ENCODE results near the gene ITPR1.

ITPR1 gene

GRCh38 chr3:4782095-4782494 is 288.9 kb downstream of the ITPR1 start:
- H3K4me3 ChIP-seq (ENCODE audit: insufficient read depth, low read depth, low read length), result no peak overlapping the region
- H3K9me3 ChIP-seq (ENCODE audit: control insufficient read depth, low read length), result no peaks in the 10 kb centered on the region
- no peaks in the 10 kb centered on the region for H3K36me3 ChIP-seq (ENCODE audit: control insufficient read depth, insufficient read depth, low read length)
- 92 to 95% methylated on average over 3 of the region's 3 CpGs for WGBS, 2 experiments
- no peak overlapping the region for H3K27ac ChIP-seq (ENCODE audit: insufficient read depth, low read depth, low read length, poor library complexity, severe bottlenecking)
- H3K27me3 ChIP-seq (ENCODE audit: control insufficient read depth, insufficient read depth, low read length, poor library complexity, severe bottlenecking), result no peaks in the 10 kb centered on the region
- no peaks in the 10 kb centered on the region for H3K4me1 ChIP-seq (ENCODE audit: control insufficient read depth, insufficient read depth, low read length)

- Histone ChIP-seq H3K9me3 (ENCODE audit: control insufficient read depth, low read length) (no peaks in the 10 kb centered on the region), H3K4me3 (ENCODE audit: insufficient read depth, low read depth, low read length) (no peak overlapping the region), H3K27me3 (ENCODE audit: control insufficient read depth, insufficient read depth, low read length, poor library complexity, severe bottlenecking) (no peaks in the 10 kb centered on the region), H3K4me1 (ENCODE audit: control insufficient read depth, insufficient read depth, low read length) (no peaks in the 10 kb centered on the region), H3K36me3 (ENCODE audit: control insufficient read depth, insufficient read depth, low read length) (no peaks in the 10 kb centered on the region), H3K27ac (ENCODE audit: insufficient read depth, low read depth, low read length, poor library complexity, severe bottlenecking) (no peak overlapping the region)
- WGBS, 2 experiments, result 91 to 93% methylated on average over 1 of the region's 1 CpG
Observed at GRCh38 chr3:4785551-4785950, 292.4 kb downstream of the ITPR1 start.

GRCh38 chr3:4786431-4786830 is 293.3 kb downstream of the ITPR1 start:
- no peaks in the 10 kb centered on the region for H3K9me3 ChIP-seq (ENCODE audit: control insufficient read depth, low read length)
- no peaks in the 10 kb centered on the region for H3K4me1 ChIP-seq (ENCODE audit: control insufficient read depth, insufficient read depth, low read length)
- H3K36me3 ChIP-seq (ENCODE audit: control insufficient read depth, insufficient read depth, low read length), result no peaks in the 10 kb centered on the region
- no peak overlapping the region for H3K27ac ChIP-seq (ENCODE audit: insufficient read depth, low read depth, low read length, poor library complexity, severe bottlenecking)
- H3K27me3 ChIP-seq (ENCODE audit: control insufficient read depth, insufficient read depth, low read length, poor library complexity, severe bottlenecking), result no peaks in the 10 kb centered on the region
- WGBS, 2 experiments, result 88 to 93% methylated on average over 3 of the region's 3 CpGs
- H3K4me3 ChIP-seq (ENCODE audit: insufficient read depth, low read depth, low read length), result no peak overlapping the region

GRCh38 chr3:4791358-4791757 is 298.2 kb downstream of the ITPR1 start:
- no peak overlapping the region for H3K27ac ChIP-seq (ENCODE audit: insufficient read depth, low read depth, low read length, poor library complexity, severe bottlenecking)
- no peaks in the 10 kb centered on the region for H3K4me1 ChIP-seq (ENCODE audit: control insufficient read depth, insufficient read depth, low read length)
- 96 to 97% methylated on average over 4 of the region's 4 CpGs for WGBS, 2 experiments

GRCh38 chr3:4793311-4793710 is 300.2 kb downstream of the ITPR1 start:
- H3K27ac ChIP-seq (ENCODE audit: insufficient read depth, low read depth, low read length, poor library complexity, severe bottlenecking), result no peak overlapping the region
- H3K9me3 ChIP-seq (ENCODE audit: control insufficient read depth, low read length), result no peaks in the 10 kb centered on the region
- no peaks in the 10 kb centered on the region for H3K27me3 ChIP-seq (ENCODE audit: control insufficient read depth, insufficient read depth, low read length, poor library complexity, severe bottlenecking)
- H3K4me1 ChIP-seq (ENCODE audit: control insufficient read depth, insufficient read depth, low read length), result no peaks in the 10 kb centered on the region
- 94 to 95% methylated on average over 5 of the region's 5 CpGs for WGBS, 2 experiments
- H3K36me3 ChIP-seq (ENCODE audit: control insufficient read depth, insufficient read depth, low read length), result no peaks in the 10 kb centered on the region
- no peak overlapping the region for H3K4me3 ChIP-seq (ENCODE audit: insufficient read depth, low read depth, low read length)

More at GRCh38 chr3:4791358-4791757, 298.2 kb downstream of the ITPR1 start:
- Histone ChIP-seq H3K4me3 (ENCODE audit: insufficient read depth, low read depth, low read length) (no peak overlapping the region), H3K27me3 (ENCODE audit: control insufficient read depth, insufficient read depth, low read length, poor library complexity, severe bottlenecking) (no peaks in the 10 kb centered on the region), H3K9me3 (ENCODE audit: control insufficient read depth, low read length) (no peaks in the 10 kb centered on the region), H3K36me3 (ENCODE audit: control insufficient read depth, insufficient read depth, low read length) (no peaks in the 10 kb centered on the region)

GRCh38 chr3:4794331-4794730 is 301.2 kb downstream of the ITPR1 start:
- 96% methylated on average over 7 of the region's 7 CpGs for WGBS, 2 experiments
- H3K4me3 ChIP-seq (ENCODE audit: insufficient read depth, low read depth, low read length), result no peak overlapping the region
- H3K4me1 ChIP-seq (ENCODE audit: control insufficient read depth, insufficient read depth, low read length), result no peaks in the 10 kb centered on the region

GRCh38 chr3:4794798-4795197 is 301.6 kb downstream of the ITPR1 start:
- no peak overlapping the region for H3K27ac ChIP-seq (ENCODE audit: insufficient read depth, low read depth, low read length, poor library complexity, severe bottlenecking)
- H3K27me3 ChIP-seq (ENCODE audit: control insufficient read depth, insufficient read depth, low read length, poor library complexity, severe bottlenecking), result no peaks in the 10 kb centered on the region
- H3K9me3 ChIP-seq (ENCODE audit: control insufficient read depth, low read length), result no peaks in the 10 kb centered on the region
- H3K4me1 ChIP-seq (ENCODE audit: control insufficient read depth, insufficient read depth, low read length), result no peaks in the 10 kb centered on the region
- no peaks in the 10 kb centered on the region for H3K36me3 ChIP-seq (ENCODE audit: control insufficient read depth, insufficient read depth, low read length)
- no peak overlapping the region for H3K4me3 ChIP-seq (ENCODE audit: insufficient read depth, low read depth, low read length)
- WGBS, 2 experiments, result 92 to 94% methylated on average over 13 of the region's 13 CpGs

More at GRCh38 chr3:4794331-4794730, 301.2 kb downstream of the ITPR1 start:
- H3K27ac ChIP-seq (ENCODE audit: insufficient read depth, low read depth, low read length, poor library complexity, severe bottlenecking), result no peak overlapping the region
- H3K36me3 ChIP-seq (ENCODE audit: control insufficient read depth, insufficient read depth, low read length), result no peaks in the 10 kb centered on the region
- H3K9me3 ChIP-seq (ENCODE audit: control insufficient read depth, low read length), result no peaks in the 10 kb centered on the region
- H3K27me3 ChIP-seq (ENCODE audit: control insufficient read depth, insufficient read depth, low read length, poor library complexity, severe bottlenecking), result no peaks in the 10 kb centered on the region

- WGBS, 2 experiments, result 93 to 97% methylated on average over 7 of the region's 7 CpGs
- H3K27me3 ChIP-seq (ENCODE audit: control insufficient read depth, insufficient read depth, low read length, poor library complexity, severe bottlenecking), result no peaks in the 10 kb centered on the region
- H3K27ac ChIP-seq (ENCODE audit: insufficient read depth, low read depth, low read length, poor library complexity, severe bottlenecking), result no peak overlapping the region
- no peaks in the 10 kb centered on the region for H3K9me3 ChIP-seq (ENCODE audit: control insufficient read depth, low read length)
- no peaks in the 10 kb centered on the region for H3K36me3 ChIP-seq (ENCODE audit: control insufficient read depth, insufficient read depth, low read length)
- no peaks in the 10 kb centered on the region for H3K4me1 ChIP-seq (ENCODE audit: control insufficient read depth, insufficient read depth, low read length)
- H3K4me3 ChIP-seq (ENCODE audit: insufficient read depth, low read depth, low read length), result no peak overlapping the region
Observed at GRCh38 chr3:4795905-4796304, 302.8 kb downstream of the ITPR1 start.

GRCh38 chr3:4797201-4797705 is 304.1 kb downstream of the ITPR1 start:
- H3K27ac ChIP-seq (ENCODE audit: insufficient read depth, low read depth, low read length, poor library complexity, severe bottlenecking), result no peak overlapping the region
- no peaks in the 10 kb centered on the region for H3K27me3 ChIP-seq (ENCODE audit: control insufficient read depth, insufficient read depth, low read length, poor library complexity, severe bottlenecking)
- 90 to 95% methylated on average over 3 to 4 of the region's 4 CpGs for WGBS, 2 experiments
- no peaks in the 10 kb centered on the region for H3K36me3 ChIP-seq (ENCODE audit: control insufficient read depth, insufficient read depth, low read length)
- H3K4me1 ChIP-seq (ENCODE audit: control insufficient read depth, insufficient read depth, low read length), result no peaks in the 10 kb centered on the region
- no peaks in the 10 kb centered on the region for H3K9me3 ChIP-seq (ENCODE audit: control insufficient read depth, low read length)
- no peak overlapping the region for H3K4me3 ChIP-seq (ENCODE audit: insufficient read depth, low read depth, low read length)

- Histone ChIP-seq H3K36me3 (ENCODE audit: control insufficient read depth, insufficient read depth, low read length) (no peaks in the 10 kb centered on the region), H3K27me3 (ENCODE audit: control insufficient read depth, insufficient read depth, low read length, poor library complexity, severe bottlenecking) (no peaks in the 10 kb centered on the region), H3K4me3 (ENCODE audit: insufficient read depth, low read depth, low read length) (no peak overlapping the region), H3K4me1 (ENCODE audit: control insufficient read depth, insufficient read depth, low read length) (no peaks in the 10 kb centered on the region), H3K9me3 (ENCODE audit: control insufficient read depth, low read length) (no peaks in the 10 kb centered on the region), H3K27ac (ENCODE audit: insufficient read depth, low read depth, low read length, poor library complexity, severe bottlenecking) (no peak overlapping the region)
- 87 to 89% methylated on average over 14 of the region's 14 CpGs for WGBS, 2 experiments
Observed at GRCh38 chr3:4799266-4800256, 306.4 kb downstream of the ITPR1 start.

All from ectodermal cell (in vitro differentiated cells).